Hepatocyte (in vitro differentiated cells): Measurements from ENCODE around the gene RNF34. TPM values are rescaled to one million over a fixed set of nuclear protein-coding genes. Genes with fewer than 3 reads are reported as not detected.

Experiments
- DNase-seq: peaks from one replicate; pipeline ENCODE4 v3.0.0-alpha.2; 2016; ENCODE audit warnings: low spot score
- H2AFZ ChIP-seq: fragments of 200-600 bp; sonication (generic); 2 replicates; pipeline ENCODE4 v1.6.0; 2016; ENCODE audit warnings: antibody characterized with exemption, mild to moderate bottlenecking
- H3K27ac ChIP-seq: fragments of 200-600 bp; sonication (generic); 2 replicates; pipeline ENCODE4 v1.5.1; 2016; ENCODE audit warnings: mild to moderate bottlenecking
- H3K27me3 ChIP-seq: fragments of 200-600 bp; sonication (generic); 2 replicates; pipeline ENCODE4 v1.6.1; 2016
- H3K36me3 ChIP-seq: fragments of 200-600 bp; sonication (generic); replicated peaks from 2 replicates; pipeline ENCODE4 v1.5.1; 2016; ENCODE audit warnings: low read depth; ENCODE audit not compliant: insufficient read depth
- H3K4me1 ChIP-seq: fragments of 200-600 bp; sonication (generic); 2 replicates; pipeline ENCODE4 v1.5.1; 2016; ENCODE audit warnings: mild to moderate bottlenecking, moderate library complexity; ENCODE audit not compliant: insufficient read depth
- H3K4me2 ChIP-seq: fragments of 200-600 bp; sonication (generic); 2 replicates; pipeline ENCODE4 v1.6.0; 2016
- H3K4me3 ChIP-seq: fragments of 200-600 bp; sonication (generic); 2 replicates; pipeline ENCODE4 v1.5.1; 2016; ENCODE audit warnings: mild to moderate bottlenecking
- H3K79me2 ChIP-seq: fragments of 200-600 bp; sonication (generic); 2 replicates; pipeline ENCODE4 v1.6.0; 2017; ENCODE audit warnings: mild to moderate bottlenecking
- H3K9me2 ChIP-seq: fragments of 200-600 bp; sonication (generic); replicated peaks from 2 replicates; pipeline ENCODE4 v1.6.0; 2017; ENCODE audit warnings: mild to moderate bottlenecking; ENCODE audit not compliant: insufficient read depth
- H3K9me3 ChIP-seq: fragments of 200-600 bp; sonication (generic); 2 replicates; pipeline ENCODE4 v1.5.1; 2016; ENCODE audit warnings: low read depth, mild to moderate bottlenecking
- H4K20me1 ChIP-seq: fragments of 200-600 bp; sonication (generic); 2 replicates; pipeline ENCODE4 v1.6.0; 2016; ENCODE audit warnings: mild to moderate bottlenecking; ENCODE audit not compliant: insufficient read depth, poor library complexity, severe bottlenecking
- CTCF ChIP-seq: fragments of 200-600 bp; sonication (generic); IDR thresholded peaks from 2 replicates; pipeline ENCODE4 v1.5.1; 2016; ENCODE audit warnings: antibody characterized with exemption, mild to moderate bottlenecking; ENCODE audit not compliant: poor library complexity
- EZH2 ChIP-seq: fragments of 200-600 bp; sonication (generic); IDR thresholded peaks from 2 replicates; pipeline ENCODE4 v1.6.1; 2016; ENCODE audit warnings: antibody characterized with exemption, mild to moderate bottlenecking, borderline replicate concordance
- EZH2phosphoT487 ChIP-seq: fragments of 200-600 bp; sonication (generic); IDR thresholded peaks from one replicate; pipeline ENCODE4 v1.6.1; 2018; ENCODE audit warnings: antibody characterized with exemption, mild to moderate bottlenecking, low read depth, moderate library complexity; ENCODE audit not compliant: unreplicated experiment, severe bottlenecking
- WGBS: methylation state at CpG from one replicate; pipeline ENCODE4 v1.1.6; 2016; ENCODE audit warnings: low lambda C conversion rate; ENCODE audit errors: missing lambda C conversion rate; 5-methylcytosine and 5-hydroxymethylcytosine counted together
- polyA plus RNA-seq: library from polyadenylated mRNA; unstranded; fragments of >200 nt; fragmentation: Nextera tagmentation; extraction: Ambion mirVana; gene quantifications from 2 replicates; pipeline ENCODE4 v1.2.1, GENCODE V29; 2016
- total RNA-seq: library from RNA; depleted of rRNA; stranded (reverse); fragments of >200 nt; gene quantifications from 2 replicates; pipeline ENCODE4 v1.2.3, GENCODE V29; 2014

Gene RNF34
- total and polyA plus RNA-seq, 2 experiments from 2014 or later, result 37.0 to 42.2 TPM

GRCh38 chr12:121355818-121356217 is 44.1 kb upstream of the RNF34 start:
- Histone ChIP-seq H3K4me1 (no peaks in the 10 kb centered on the region), H3K36me3 (no peaks in the 10 kb centered on the region), H3K4me2 (no peak overlapping the region), H3K4me3 (no peak overlapping the region), H2AFZ (no peak overlapping the region), H3K9me3 (no peaks in the 10 kb centered on the region), H3K27ac (no peak overlapping the region), H3K79me2 (peaks cover 8% of the 10 kb centered on the region), H3K27me3 (no peaks in the 10 kb centered on the region), H4K20me1 (no peaks in the 10 kb centered on the region), H3K9me2 (no peaks in the 10 kb centered on the region)
- TF ChIP-seq CTCF (no peak), EZH2 (no peak), EZH2phosphoT487 (no peak)
- DNase-seq, result no peak
- 87% methylated on average over 6 of the region's 6 CpGs for WGBS

- no peaks in the 10 kb centered on the region for H3K27me3 ChIP-seq
- H2AFZ ChIP-seq, result no peak overlapping the region
- H3K36me3 ChIP-seq, result no peaks in the 10 kb centered on the region
- no peak overlapping the region for H3K4me3 ChIP-seq
- WGBS, result 88% methylated on average over 3 of the region's 3 CpGs
- no peaks in the 10 kb centered on the region for H4K20me1 ChIP-seq
- no peaks in the 10 kb centered on the region for H3K4me1 ChIP-seq
- no peaks in the 10 kb centered on the region for H3K9me3 ChIP-seq
- TF ChIP-seq EZH2phosphoT487 (no peak), EZH2 (no peak), CTCF (no peak)
- no peaks in the 10 kb centered on the region for H3K9me2 ChIP-seq
- H3K27ac ChIP-seq, result no peak overlapping the region
- H3K4me2 ChIP-seq, result no peak overlapping the region
- no peak for DNase-seq
- no peaks in the 10 kb centered on the region for H3K79me2 ChIP-seq
Observed at GRCh38 chr12:121356657-121357056, 43.3 kb upstream of the RNF34 start.

- WGBS, result 77% methylated on average over 3 of the region's 4 CpGs
- H3K9me3 ChIP-seq, result no peaks in the 10 kb centered on the region
Observed at GRCh38 chr12:121357331-121357730, 42.6 kb upstream of the RNF34 start.

More at GRCh38 chr12:121357331-121357730, 42.6 kb upstream of the RNF34 start:
- H3K4me2 ChIP-seq, result no peak overlapping the region
- TF ChIP-seq CTCF, result no peak
- no peak for TF ChIP-seq EZH2phosphoT487
- no peak for TF ChIP-seq EZH2
- no peaks in the 10 kb centered on the region for H3K27me3 ChIP-seq
- no peaks in the 10 kb centered on the region for H3K36me3 ChIP-seq
- H3K9me2 ChIP-seq, result no peaks in the 10 kb centered on the region
- H2AFZ ChIP-seq, result no peak overlapping the region
- H3K4me1 ChIP-seq, result no peaks in the 10 kb centered on the region
- no peak overlapping the region for H3K4me3 ChIP-seq
- DNase-seq, result no peak
- H3K79me2 ChIP-seq, result no peaks in the 10 kb centered on the region
- no peaks in the 10 kb centered on the region for H4K20me1 ChIP-seq
- H3K27ac ChIP-seq, result no peak overlapping the region
